Liver (tissue), 9 donors: ENCODE measurements around the gene F7. TPM values are rescaled to one million over a fixed set of nuclear protein-coding genes. Genes with fewer than 3 reads are reported as not detected.
"Not testable (repeated sequence)": the region's sequence is repeated elsewhere in the genome, so short reads cannot be mapped to it uniquely, and the experiment has no call there.

Source experiments
- DNase-seq: peaks from one replicate; pipeline ENCODE4 v3.0.0-alpha.2; 2017; ENCODE audit warnings: low spot score
- H3K27ac ChIP-seq, 2 donors: one replicate each; pipeline ENCODE4 v1.7.0; 2013; ENCODE audit warnings: inconsistent platforms in 2 of 2, low read length in 2 of 2, control low read depth in 1 of 2, low read depth in 1 of 2, mild to moderate bottlenecking in 1 of 2
- H3K27me3 ChIP-seq, 4 donors: one replicate each; pipeline versions ENCODE4 v1.6.1 to v1.7.0; 2013; ENCODE audit warnings: low read length in 3 of 4, inconsistent platforms in 1 of 4, mild to moderate bottlenecking in 1 of 4, moderate library complexity in 1 of 4; ENCODE audit not compliant: control insufficient read depth in 4 of 4, insufficient read depth in 4 of 4
- H3K36me3 ChIP-seq, 4 donors: one replicate each; pipeline versions ENCODE4 v1.6.1 to v1.7.0; 2013; ENCODE audit warnings: low read length in 3 of 4, mild to moderate bottlenecking in 3 of 4, low read depth in 1 of 4, moderate library complexity in 1 of 4; ENCODE audit not compliant: control insufficient read depth in 4 of 4, insufficient read depth in 3 of 4
- H3K4me1 ChIP-seq, 4 donors: one replicate each; pipeline versions ENCODE4 v1.6.1 to v1.7.0; 2013; ENCODE audit warnings: low read length in 3 of 4, mild to moderate bottlenecking in 3 of 4, moderate library complexity in 1 of 4; ENCODE audit not compliant: control insufficient read depth in 4 of 4, insufficient read depth in 4 of 4
- H3K4me3 ChIP-seq, 3 donors: one replicate each; pipeline versions ENCODE4 v1.6.1 to v1.7.0; 2013; ENCODE audit warnings: low read length in 3 of 3, control low read depth in 1 of 3, low read depth in 1 of 3, mild to moderate bottlenecking in 1 of 3
- H3K9ac ChIP-seq, 2 donors: one replicate each; pipeline ENCODE4 v1.7.0; 2013; ENCODE audit warnings: low read length in 2 of 2, mild to moderate bottlenecking in 2 of 2, moderate library complexity in 2 of 2, control low read depth in 1 of 2, low read depth in 1 of 2
- H3K9me3 ChIP-seq, 4 donors: one replicate each; pipeline versions ENCODE4 v1.6.1 to v1.7.0; 2013; ENCODE audit warnings: low read length in 3 of 4; ENCODE audit not compliant: control insufficient read depth in 4 of 4
- FOXA1 ChIP-seq: IDR thresholded peaks from 2 replicates; pipeline ENCODE4 v1.6.1; 2016; ENCODE audit warnings: antibody characterized with exemption
- FOXA2 ChIP-seq: IDR thresholded peaks from 2 replicates; pipeline ENCODE4 v1.6.1; 2016; ENCODE audit warnings: antibody characterized with exemption
- GABPA ChIP-seq, 2 donors: IDR thresholded peaks in 1 of 2; conservative IDR thresholded peaks in 1 of 2; 2 replicates each; pipeline ENCODE4 v1.6.1; 2016; ENCODE audit warnings: antibody characterized with exemption in 2 of 2, mild to moderate bottlenecking in 1 of 2, moderate library complexity in 1 of 2
- HNF4G ChIP-seq: IDR thresholded peaks from 2 replicates; pipeline ENCODE4 v1.6.1; 2016; ENCODE audit warnings: antibody characterized with exemption
- JUND ChIP-seq, 2 donors: IDR thresholded peaks; 2 replicates each; pipeline ENCODE4 v1.6.1; 2016; ENCODE audit warnings: antibody characterized with exemption in 2 of 2
- NR2F2 ChIP-seq: IDR thresholded peaks from 2 replicates; pipeline ENCODE4 v1.6.1; 2016; ENCODE audit warnings: antibody characterized with exemption
- RXRA ChIP-seq, 2 donors: IDR thresholded peaks; 2 replicates each; pipeline ENCODE4 v1.6.1; 2017 to 2018; ENCODE audit warnings: antibody characterized with exemption in 2 of 2, mild to moderate bottlenecking in 1 of 2
- SP1 ChIP-seq: IDR thresholded peaks from 2 replicates; pipeline ENCODE4 v1.6.1; 2018; ENCODE audit warnings: antibody characterized with exemption, mild to moderate bottlenecking
- TAF1 ChIP-seq: conservative IDR thresholded peaks from 2 replicates; pipeline ENCODE4 v1.6.1; 2016; ENCODE audit warnings: antibody characterized with exemption, mild to moderate bottlenecking
- YY1 ChIP-seq: IDR thresholded peaks from 2 replicates; pipeline ENCODE4 v1.6.1; 2016; ENCODE audit warnings: antibody characterized with exemption, mild to moderate bottlenecking
- WGBS: extraction: QIAGEN DNeasy Blood & Tissue Kit; methylation state at CpG from one replicate; pipeline ENCODE4 v1.1.7; 2013; 5-methylcytosine and 5-hydroxymethylcytosine counted together
- polyA plus RNA-seq, 2 donors: library from polyadenylated mRNA; stranded (reverse) in 1 of 2; unstranded in 1 of 2; fragments of 200-250 nt in 1 of 2; fragments of >200 nt in 1 of 2; fragmentation: Nextera tagmentation in 1 of 2; extraction: Ambion mirVana in 1 of 2; gene quantifications; one replicate each; pipeline versions ENCODE4 v1.2.1 to v1.2.3, GENCODE V29; 2013 to 2015
- total RNA-seq, 2 donors: library from RNA; depleted of rRNA; stranded (reverse); fragments of >200 nt; gene quantifications; one replicate each; pipeline ENCODE4 v1.2.3, GENCODE V29; 2014
- TF ChIP-seq, protein P1 (sequence below): fragments of 150-350 bp; IDR thresholded peaks from 2 replicates; pipeline ENCODE4 v1.5.1; 2017; ENCODE audit warnings: improper control_type of control experiment, low read depth, low read length; ENCODE audit not compliant: missing input control
- TF ChIP-seq, protein P2 (sequence below): IDR thresholded peaks from 2 replicates; pipeline ENCODE4 v1.6.1; 2016; ENCODE audit warnings: antibody characterized with exemption
- TF ChIP-seq, protein P3 (sequence below): IDR thresholded peaks from 2 replicates; pipeline ENCODE4 v1.6.1; 2016; ENCODE audit warnings: antibody characterized with exemption, mild to moderate bottlenecking
- donor health status: healthy.
- donor health status: healthy.
- donor health status: healthy.
- donor health status: healthy.
- donor health status: healthy.

The F7 gene
- total and polyA plus RNA-seq, 4 donors = 46.6 to 92.6 (median 66.2) TPM

DNA sequence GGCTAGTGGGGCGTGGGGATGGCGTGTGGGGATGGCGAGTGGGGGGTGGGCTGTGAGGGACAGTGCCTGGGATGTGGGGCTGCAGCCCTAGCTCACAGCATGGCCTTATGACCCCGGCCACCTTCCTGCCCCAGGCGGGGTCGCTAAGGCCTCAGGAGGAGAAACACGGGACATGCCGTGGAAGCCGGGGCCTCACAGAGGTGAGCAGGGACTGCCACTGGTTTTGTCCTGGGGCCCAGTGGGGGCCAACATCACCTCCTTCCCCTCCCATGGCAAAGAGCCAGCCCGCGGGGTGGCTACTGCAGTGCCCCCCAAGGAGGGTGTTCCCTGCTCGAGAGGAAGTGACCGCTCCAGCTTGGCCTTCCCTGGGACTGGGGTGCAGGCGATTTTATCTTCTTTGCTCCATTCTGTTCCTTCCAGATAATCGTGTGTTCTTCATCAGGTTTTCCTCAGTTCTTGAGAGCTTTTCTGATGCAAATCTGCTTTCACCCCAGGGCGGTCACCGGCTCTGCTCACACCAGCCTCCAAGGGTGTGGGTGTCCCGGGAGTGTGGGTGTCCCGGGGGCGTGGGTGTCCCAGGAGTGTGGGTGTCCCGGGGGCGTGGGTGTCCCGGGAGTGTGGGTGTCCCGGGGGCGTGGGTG lies 1.2 kb downstream of the F7 start (continued):
- TF ChIP-seq, protein P1, sequence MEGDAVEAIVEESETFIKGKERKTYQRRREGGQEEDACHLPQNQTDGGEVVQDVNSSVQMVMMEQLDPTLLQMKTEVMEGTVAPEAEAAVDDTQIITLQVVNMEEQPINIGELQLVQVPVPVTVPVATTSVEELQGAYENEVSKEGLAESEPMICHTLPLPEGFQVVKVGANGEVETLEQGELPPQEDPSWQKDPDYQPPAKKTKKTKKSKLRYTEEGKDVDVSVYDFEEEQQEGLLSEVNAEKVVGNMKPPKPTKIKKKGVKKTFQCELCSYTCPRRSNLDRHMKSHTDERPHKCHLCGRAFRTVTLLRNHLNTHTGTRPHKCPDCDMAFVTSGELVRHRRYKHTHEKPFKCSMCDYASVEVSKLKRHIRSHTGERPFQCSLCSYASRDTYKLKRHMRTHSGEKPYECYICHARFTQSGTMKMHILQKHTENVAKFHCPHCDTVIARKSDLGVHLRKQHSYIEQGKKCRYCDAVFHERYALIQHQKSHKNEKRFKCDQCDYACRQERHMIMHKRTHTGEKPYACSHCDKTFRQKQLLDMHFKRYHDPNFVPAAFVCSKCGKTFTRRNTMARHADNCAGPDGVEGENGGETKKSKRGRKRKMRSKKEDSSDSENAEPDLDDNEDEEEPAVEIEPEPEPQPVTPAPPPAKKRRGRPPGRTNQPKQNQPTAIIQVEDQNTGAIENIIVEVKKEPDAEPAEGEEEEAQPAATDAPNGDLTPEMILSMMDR = no peak
- no peak for TF ChIP-seq YY1
- TF ChIP-seq, protein P2, sequence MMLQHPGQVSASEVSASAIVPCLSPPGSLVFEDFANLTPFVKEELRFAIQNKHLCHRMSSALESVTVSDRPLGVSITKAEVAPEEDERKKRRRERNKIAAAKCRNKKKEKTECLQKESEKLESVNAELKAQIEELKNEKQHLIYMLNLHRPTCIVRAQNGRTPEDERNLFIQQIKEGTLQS = no peak

DNA sequence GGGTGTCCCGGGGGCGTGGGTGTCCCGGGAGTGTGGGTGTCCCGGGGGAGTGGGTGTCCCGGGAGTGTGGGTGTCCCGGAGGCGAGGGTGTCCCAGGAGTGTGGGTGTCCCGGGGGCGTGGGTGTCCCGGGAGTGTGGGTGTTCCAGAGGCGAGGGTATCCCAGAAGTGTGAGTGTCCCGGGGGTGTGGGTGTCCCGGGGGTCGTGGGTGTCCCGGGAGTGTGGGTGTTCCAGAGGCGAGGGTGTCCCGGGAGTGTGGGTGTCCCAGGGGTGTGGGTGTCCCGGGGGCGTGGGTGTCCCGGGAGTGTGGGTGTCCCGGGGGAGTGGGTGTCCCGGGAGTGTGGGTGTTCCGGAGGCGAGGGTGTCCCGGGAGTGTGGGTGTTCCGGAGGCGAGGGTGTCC lies 2.9 kb downstream of the F7 start:
- H3K4me1 ChIP-seq = peaks cover 5 to 19% (median 12%) of the 10 kb centered on the region in 4 donors
- not testable (repeated sequence) for H3K9ac ChIP-seq, H3K27ac ChIP-seq, H3K9me3 ChIP-seq, H3K4me3 ChIP-seq, H3K27me3 ChIP-seq, H3K36me3 ChIP-seq, DNase-seq
- 92% methylated on average over 27 of the region's 27 CpGs for WGBS

DNA sequence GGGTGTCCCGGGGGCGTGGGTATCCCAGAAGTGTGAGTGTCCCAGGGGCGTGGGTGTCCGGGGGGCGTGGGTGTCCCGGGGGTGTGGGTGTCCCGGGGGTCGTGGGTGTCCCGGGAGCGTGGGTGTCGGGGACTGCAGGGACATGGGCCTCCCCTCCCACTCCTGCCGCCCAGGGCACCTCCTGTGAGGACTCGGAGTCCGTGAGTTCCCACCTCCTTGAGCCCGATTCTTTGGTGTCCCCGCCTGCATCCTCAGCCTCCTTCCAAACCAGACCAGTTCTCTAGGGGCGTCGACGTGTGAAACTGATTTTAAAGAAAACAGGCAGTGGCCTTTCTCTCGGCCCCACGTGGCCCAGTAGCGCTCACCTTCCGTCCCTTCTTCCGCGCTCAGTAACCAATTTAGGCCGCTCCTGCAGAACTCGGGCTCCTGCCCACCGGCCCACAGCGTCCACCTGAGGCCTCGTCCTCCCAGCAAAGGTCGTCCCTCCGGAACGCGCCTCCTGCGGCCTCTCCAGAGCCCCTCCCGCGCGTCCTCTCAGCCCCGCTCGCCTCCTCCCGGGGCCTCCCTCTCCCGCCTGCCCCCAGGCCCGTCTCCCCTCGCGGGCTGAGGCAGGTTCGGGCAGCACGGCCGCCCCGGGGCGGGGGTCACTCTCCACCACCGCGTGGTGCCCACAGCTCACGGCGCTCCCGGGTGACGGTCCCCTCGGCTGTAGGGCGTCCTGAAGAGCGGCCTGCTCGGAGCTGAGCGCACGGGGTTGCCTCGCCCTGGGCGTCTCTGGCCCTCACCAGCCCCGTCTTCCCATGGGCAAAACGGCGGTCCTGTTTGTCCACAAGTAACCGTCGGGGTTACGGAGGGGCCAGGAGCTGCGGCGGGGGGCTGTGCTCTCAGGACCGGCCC lies 3.8 kb downstream of the F7 start:
- TF ChIP-seq HNF4G = no peak

DNA sequence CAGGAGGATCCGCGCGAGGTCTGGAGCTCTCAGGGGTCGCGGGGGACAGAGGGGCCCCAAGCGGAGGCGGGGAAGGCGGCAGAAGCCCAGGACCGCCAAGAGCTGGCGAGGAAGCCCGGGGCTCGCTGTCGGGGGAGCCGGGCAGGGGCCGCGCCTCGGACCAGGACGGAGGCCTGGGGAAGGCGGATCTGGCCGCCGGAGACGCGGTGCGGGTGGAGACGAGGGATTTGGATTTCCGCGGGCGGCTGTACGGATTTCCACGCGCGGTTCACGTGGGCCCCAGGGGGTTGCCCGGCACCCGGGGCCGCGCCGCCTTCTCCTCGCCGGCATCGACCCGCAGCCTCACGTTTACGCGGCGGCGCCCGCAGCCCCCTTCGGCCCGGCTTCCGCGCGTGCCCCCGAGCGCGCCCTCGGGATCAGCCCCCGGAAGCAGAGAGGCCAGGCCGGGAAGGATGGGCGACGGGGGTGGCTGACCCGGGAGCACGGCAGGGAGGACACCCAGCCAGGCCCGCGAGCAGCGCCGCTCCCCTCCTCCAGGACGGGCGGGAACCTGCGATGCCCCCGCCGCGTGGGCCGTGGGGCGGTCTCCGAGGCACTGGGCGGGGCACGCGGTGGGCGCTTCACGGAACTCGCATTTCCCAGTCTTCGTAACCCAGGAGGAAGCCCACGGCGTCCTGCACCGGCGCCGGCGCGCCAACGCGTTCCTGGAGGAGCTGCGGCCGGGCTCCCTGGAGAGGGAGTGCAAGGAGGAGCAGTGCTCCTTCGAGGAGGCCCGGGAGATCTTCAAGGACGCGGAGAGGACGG lies 4.7 kb downstream of the F7 start:
- no peak overlapping the region for H3K9ac ChIP-seq
- no peaks in the 10 kb centered on the region for H3K27me3 ChIP-seq
- H3K4me1 ChIP-seq = peaks cover 5 to 17% (median 10%) of the 10 kb centered on the region in 4 donors
- no peak overlapping the region for H3K27ac ChIP-seq
- H3K36me3 ChIP-seq = peaks cover 0 to 4% (median 1%) of the 10 kb centered on the region in 4 donors
- DNase-seq = no peak
- H3K4me3 ChIP-seq = peak overlapping the region in 1 of 3 donors; percentile 40
- no peaks in the 10 kb centered on the region for H3K9me3 ChIP-seq
- WGBS = 62% methylated on average over 99 of the region's 99 CpGs
- TF ChIP-seq GABPA (IDR thresholded peaks at IDR 0.05 in 1 of 2, conservative IDR thresholded peaks at IDR 0.05 in 1 of 2) (no peak), YY1 (no peak), SP1 (no peak), JUND (IDR thresholded peaks at IDR 0.05) (no peak), FOXA2 (no peak), RXRA (IDR thresholded peaks at IDR 0.05) (no peak), FOXA1 (no peak), NR2F2 (no peak), TAF1 (no peak)
- TF ChIP-seq, protein P2 = no peak
- TF ChIP-seq, protein P3, sequence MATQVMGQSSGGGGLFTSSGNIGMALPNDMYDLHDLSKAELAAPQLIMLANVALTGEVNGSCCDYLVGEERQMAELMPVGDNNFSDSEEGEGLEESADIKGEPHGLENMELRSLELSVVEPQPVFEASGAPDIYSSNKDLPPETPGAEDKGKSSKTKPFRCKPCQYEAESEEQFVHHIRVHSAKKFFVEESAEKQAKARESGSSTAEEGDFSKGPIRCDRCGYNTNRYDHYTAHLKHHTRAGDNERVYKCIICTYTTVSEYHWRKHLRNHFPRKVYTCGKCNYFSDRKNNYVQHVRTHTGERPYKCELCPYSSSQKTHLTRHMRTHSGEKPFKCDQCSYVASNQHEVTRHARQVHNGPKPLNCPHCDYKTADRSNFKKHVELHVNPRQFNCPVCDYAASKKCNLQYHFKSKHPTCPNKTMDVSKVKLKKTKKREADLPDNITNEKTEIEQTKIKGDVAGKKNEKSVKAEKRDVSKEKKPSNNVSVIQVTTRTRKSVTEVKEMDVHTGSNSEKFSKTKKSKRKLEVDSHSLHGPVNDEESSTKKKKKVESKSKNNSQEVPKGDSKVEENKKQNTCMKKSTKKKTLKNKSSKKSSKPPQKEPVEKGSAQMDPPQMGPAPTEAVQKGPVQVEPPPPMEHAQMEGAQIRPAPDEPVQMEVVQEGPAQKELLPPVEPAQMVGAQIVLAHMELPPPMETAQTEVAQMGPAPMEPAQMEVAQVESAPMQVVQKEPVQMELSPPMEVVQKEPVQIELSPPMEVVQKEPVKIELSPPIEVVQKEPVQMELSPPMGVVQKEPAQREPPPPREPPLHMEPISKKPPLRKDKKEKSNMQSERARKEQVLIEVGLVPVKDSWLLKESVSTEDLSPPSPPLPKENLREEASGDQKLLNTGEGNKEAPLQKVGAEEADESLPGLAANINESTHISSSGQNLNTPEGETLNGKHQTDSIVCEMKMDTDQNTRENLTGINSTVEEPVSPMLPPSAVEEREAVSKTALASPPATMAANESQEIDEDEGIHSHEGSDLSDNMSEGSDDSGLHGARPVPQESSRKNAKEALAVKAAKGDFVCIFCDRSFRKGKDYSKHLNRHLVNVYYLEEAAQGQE = no peak
- TF ChIP-seq, protein P1 = no peak

More for the DNA sequence above, 3.8 kb downstream of the F7 start:
- no peaks in the 10 kb centered on the region for H3K9me3 ChIP-seq
- peaks cover 5 to 21% (median 12%) of the 10 kb centered on the region in 4 donors for H3K4me1 ChIP-seq
- H3K27ac ChIP-seq = no peak overlapping the region
- H3K9ac ChIP-seq = no peak overlapping the region
- no peak overlapping the region for H3K4me3 ChIP-seq
- H3K36me3 ChIP-seq = peaks cover 0 to 4% (median 0%) of the 10 kb centered on the region in 4 donors
- 72% methylated on average over 73 of the region's 73 CpGs for WGBS
- no peak for DNase-seq
- no peaks in the 10 kb centered on the region for H3K27me3 ChIP-seq
